GM12878 (cell line): Measurements from ENCODE around the gene OTUB2. TPM values are rescaled to one million over a fixed set of nuclear protein-coding genes. Genes with fewer than 3 reads are reported as not detected.

Experiments used
- ATF3 ChIP-seq: IDR thresholded peaks from 2 replicates; pipeline ENCODE4 v1.6.1; 2011; ENCODE audit warnings: low read depth, mild to moderate bottlenecking, low read length, moderate library complexity, borderline replicate concordance; ENCODE audit errors: extremely low read depth
- ZNF207 ChIP-seq: fragments of 450-650 bp; IDR thresholded peaks from 2 replicates; pipeline ENCODE4 v1.6.1; 2014; ENCODE audit warnings: antibody characterized with exemption, mild to moderate bottlenecking, borderline replicate concordance
- polyA plus RNA-seq, 11 experiments: library from polyadenylated mRNA; depleted of rRNA in 4 of 11; unstranded in 6 of 11; stranded (reverse) in 5 of 11; fragments of >200 nt; fragmentation: Nextera tagmentation in 4 of 11; fragmentation: Illumina TruSeq in 1 of 11; extraction: Ambion mirVana in 4 of 11; extraction: Trizol in 1 of 11; gene quantifications; 1 replicate in 1 of 11; 2 replicates in 10 of 11; pipeline versions ENCODE4 v1.2.1 to v1.2.3, GENCODE V29; 2011 to 2016; ENCODE audit warnings: inconsistent platforms in 2 of 11, missing spikeins in 2 of 11, low read depth in 1 of 11
- total RNA-seq, 4 experiments: library from RNA; depleted of rRNA in 3 of 4; stranded (reverse); fragments of >200 nt in 3 of 4; fragmentation: Illumina TruSeq in 1 of 4; extraction: Trizol in 1 of 4; gene quantifications; 2 replicates each; pipeline versions ENCODE4 v1.2.1 to v1.2.3, GENCODE V29; 2013 to 2021

OTUB2 gene
- total and polyA plus RNA-seq, 10 of the 15 experiments (the other 5 are each of a cell fraction or from before 2014, with no cell fraction given) = 0.05 to 0.82 (median 0.43) TPM

GRCh38 chr14:94097091-94097490, 71.0 kb downstream of the OTUB2 start (continued):
- no peak for TF ChIP-seq ZNF207
- TF ChIP-seq ATF3 = no peak

Other genes starting within 250 kb of the OTUB2 start
Only the 7 nearest of the 9 such genes appear.
- not detected in 2 replicates for gene FAM181A, start 99.0 kb upstream of the OTUB2 start, total RNA-seq (2014; rRNA removed)
- gene FAM181A, start 99.0 kb upstream of the OTUB2 start, total RNA-seq (2014; rRNA removed; fragmentation: Illumina TruSeq; extraction: Trizol) = not detected in 2 replicates
- not detected in 2 replicates for gene FAM181A, start 99.0 kb upstream of the OTUB2 start, total RNA-seq (2021)
- gene FAM181A, start 99.0 kb upstream of the OTUB2 start, polyA plus RNA-seq (2011; rRNA removed) = not detected in 2 replicates
- gene FAM181A, start 99.0 kb upstream of the OTUB2 start, polyA plus RNA-seq (2014; fragmentation: Illumina TruSeq; extraction: Trizol) = not detected in 2 replicates
- not detected for gene FAM181A, start 99.0 kb upstream of the OTUB2 start, polyA plus RNA-seq (2014; fragmentation: Nextera tagmentation; extraction: Ambion mirVana)
- not detected in 2 replicates for gene FAM181A, start 99.0 kb upstream of the OTUB2 start, polyA plus RNA-seq (2014; rRNA removed)
- not detected for gene FAM181A, start 99.0 kb upstream of the OTUB2 start, polyA plus RNA-seq (2016; fragmentation: Nextera tagmentation; extraction: Ambion mirVana)
- 46.4 and 53.5 TPM in 2 replicates for gene ASB2, start 49.8 kb upstream of the OTUB2 start, total RNA-seq (2014; rRNA removed)
- 21.5 and 26.9 TPM in 2 replicates for gene ASB2, start 49.8 kb upstream of the OTUB2 start, total RNA-seq (2014; rRNA removed; fragmentation: Illumina TruSeq; extraction: Trizol)
- 40.0 and 40.4 TPM in 2 replicates for gene ASB2, start 49.8 kb upstream of the OTUB2 start, total RNA-seq (2021)
- 8.5 and 16.9 TPM in 2 replicates for gene ASB2, start 49.8 kb upstream of the OTUB2 start, polyA plus RNA-seq (2011; rRNA removed)
- 12.3 and 21.9 TPM in 2 replicates for gene ASB2, start 49.8 kb upstream of the OTUB2 start, polyA plus RNA-seq (2014; fragmentation: Illumina TruSeq; extraction: Trizol)
- 1 to 10 TPM; 3.0 to 7.4 TPM for gene ASB2, start 49.8 kb upstream of the OTUB2 start, polyA plus RNA-seq (2014; fragmentation: Nextera tagmentation; extraction: Ambion mirVana)
- 50.0 and 54.5 TPM in 2 replicates for gene ASB2, start 49.8 kb upstream of the OTUB2 start, polyA plus RNA-seq (2014; rRNA removed)
- 10 to 100 TPM; 51.7 to 54.8 TPM for gene ASB2, start 49.8 kb upstream of the OTUB2 start, polyA plus RNA-seq (2016; fragmentation: Nextera tagmentation; extraction: Ambion mirVana)
- gene CCDC197, start 29.0 kb upstream of the OTUB2 start, total RNA-seq (2014; rRNA removed) = not detected in 2 replicates
- gene CCDC197, start 29.0 kb upstream of the OTUB2 start, total RNA-seq (2014; rRNA removed; fragmentation: Illumina TruSeq; extraction: Trizol) = not detected in 2 replicates
- gene CCDC197, start 29.0 kb upstream of the OTUB2 start, total RNA-seq (2021) = not detected in 2 replicates
- gene CCDC197, start 29.0 kb upstream of the OTUB2 start, polyA plus RNA-seq (2011; rRNA removed) = 0.12 and 0.16 TPM in 2 replicates
- gene CCDC197, start 29.0 kb upstream of the OTUB2 start, polyA plus RNA-seq (2014; fragmentation: Illumina TruSeq; extraction: Trizol) = not detected in 2 replicates
- not detected for gene CCDC197, start 29.0 kb upstream of the OTUB2 start, polyA plus RNA-seq (2014; fragmentation: Nextera tagmentation; extraction: Ambion mirVana)
- not detected in 2 replicates for gene CCDC197, start 29.0 kb upstream of the OTUB2 start, polyA plus RNA-seq (2014; rRNA removed)
- gene CCDC197, start 29.0 kb upstream of the OTUB2 start, polyA plus RNA-seq (2016; fragmentation: Nextera tagmentation; extraction: Ambion mirVana) = not detected
- 143 and 161 TPM in 2 replicates for gene DDX24, start 54.9 kb downstream of the OTUB2 start, total RNA-seq (2014; rRNA removed)
- gene DDX24, start 54.9 kb downstream of the OTUB2 start, total RNA-seq (2014; rRNA removed; fragmentation: Illumina TruSeq; extraction: Trizol) = 159 and 183 TPM in 2 replicates
- 179 and 186 TPM in 2 replicates for gene DDX24, start 54.9 kb downstream of the OTUB2 start, total RNA-seq (2021)
- 216 and 229 TPM in 2 replicates for gene DDX24, start 54.9 kb downstream of the OTUB2 start, polyA plus RNA-seq (2011; rRNA removed)
- gene DDX24, start 54.9 kb downstream of the OTUB2 start, polyA plus RNA-seq (2014; fragmentation: Illumina TruSeq; extraction: Trizol) = 266 and 322 TPM in 2 replicates
- gene DDX24, start 54.9 kb downstream of the OTUB2 start, polyA plus RNA-seq (2014; fragmentation: Nextera tagmentation; extraction: Ambion mirVana) = 100 to 1,000 TPM; 137 to 176 TPM
- gene DDX24, start 54.9 kb downstream of the OTUB2 start, polyA plus RNA-seq (2014; rRNA removed) = 142 and 153 TPM in 2 replicates
- 100 to 1,000 TPM; 208 to 216 TPM for gene DDX24, start 54.9 kb downstream of the OTUB2 start, polyA plus RNA-seq (2016; fragmentation: Nextera tagmentation; extraction: Ambion mirVana)
- 22.0 and 29.9 TPM in 2 replicates for gene IFI27L1, start 55.0 kb downstream of the OTUB2 start, total RNA-seq (2014; rRNA removed)
- gene IFI27L1, start 55.0 kb downstream of the OTUB2 start, total RNA-seq (2014; rRNA removed; fragmentation: Illumina TruSeq; extraction: Trizol) = 22.5 and 28.1 TPM in 2 replicates
- gene IFI27L1, start 55.0 kb downstream of the OTUB2 start, total RNA-seq (2021) = 34.7 TPM in 2 replicates
- gene IFI27L1, start 55.0 kb downstream of the OTUB2 start, polyA plus RNA-seq (2011; rRNA removed) = 17.5 and 22.1 TPM in 2 replicates
- gene IFI27L1, start 55.0 kb downstream of the OTUB2 start, polyA plus RNA-seq (2014; fragmentation: Illumina TruSeq; extraction: Trizol) = 10.1 and 17.4 TPM in 2 replicates
- gene IFI27L1, start 55.0 kb downstream of the OTUB2 start, polyA plus RNA-seq (2014; fragmentation: Nextera tagmentation; extraction: Ambion mirVana) = 10 to 100 TPM; 27.3 to 28.2 TPM
- gene IFI27L1, start 55.0 kb downstream of the OTUB2 start, polyA plus RNA-seq (2014; rRNA removed) = 28.0 and 33.0 TPM in 2 replicates
- 10 to 100 TPM; 34.3 to 38.8 TPM for gene IFI27L1, start 55.0 kb downstream of the OTUB2 start, polyA plus RNA-seq (2016; fragmentation: Nextera tagmentation; extraction: Ambion mirVana)
- gene IFI27, start 84.4 kb downstream of the OTUB2 start, total RNA-seq (2014; rRNA removed) = 1.6 TPM in 2 replicates
- gene IFI27, start 84.4 kb downstream of the OTUB2 start, total RNA-seq (2014; rRNA removed; fragmentation: Illumina TruSeq; extraction: Trizol) = 0.97 and 1.4 TPM in 2 replicates
- 2.0 and 2.9 TPM in 2 replicates for gene IFI27, start 84.4 kb downstream of the OTUB2 start, total RNA-seq (2021)
- gene IFI27, start 84.4 kb downstream of the OTUB2 start, polyA plus RNA-seq (2011; rRNA removed) = 31.3 and 45.5 TPM in 2 replicates
- gene IFI27, start 84.4 kb downstream of the OTUB2 start, polyA plus RNA-seq (2014; fragmentation: Illumina TruSeq; extraction: Trizol) = 1.1 and 1.5 TPM in 2 replicates
- 1 to 10 TPM; 3.7 to 4.7 TPM for gene IFI27, start 84.4 kb downstream of the OTUB2 start, polyA plus RNA-seq (2014; fragmentation: Nextera tagmentation; extraction: Ambion mirVana)
- 1.3 TPM in 2 replicates for gene IFI27, start 84.4 kb downstream of the OTUB2 start, polyA plus RNA-seq (2014; rRNA removed)
- 1 to 10 TPM; 3.8 to 5.2 TPM for gene IFI27, start 84.4 kb downstream of the OTUB2 start, polyA plus RNA-seq (2016; fragmentation: Nextera tagmentation; extraction: Ambion mirVana)
- gene IFI27L2, start 103.3 kb downstream of the OTUB2 start, total RNA-seq (2014; rRNA removed) = 109 and 134 TPM in 2 replicates
- gene IFI27L2, start 103.3 kb downstream of the OTUB2 start, total RNA-seq (2014; rRNA removed; fragmentation: Illumina TruSeq; extraction: Trizol) = 46.9 and 54.2 TPM in 2 replicates
- 59.5 and 66.9 TPM in 2 replicates for gene IFI27L2, start 103.3 kb downstream of the OTUB2 start, total RNA-seq (2021)
- gene IFI27L2, start 103.3 kb downstream of the OTUB2 start, polyA plus RNA-seq (2011; rRNA removed) = 21.0 and 41.9 TPM in 2 replicates
- 8.9 and 31.9 TPM in 2 replicates for gene IFI27L2, start 103.3 kb downstream of the OTUB2 start, polyA plus RNA-seq (2014; fragmentation: Illumina TruSeq; extraction: Trizol)
- 10 to 100 TPM; 26.6 to 61.2 TPM for gene IFI27L2, start 103.3 kb downstream of the OTUB2 start, polyA plus RNA-seq (2014; fragmentation: Nextera tagmentation; extraction: Ambion mirVana)
- gene IFI27L2, start 103.3 kb downstream of the OTUB2 start, polyA plus RNA-seq (2014; rRNA removed) = 121 and 126 TPM in 2 replicates
- 10 to 100 TPM; 80.4 to 81.8 TPM for gene IFI27L2, start 103.3 kb downstream of the OTUB2 start, polyA plus RNA-seq (2016; fragmentation: Nextera tagmentation; extraction: Ambion mirVana)